Kidney (tissue), 14 donors: ENCODE data around the gene KDM1A. TPM values are rescaled to one million over a fixed set of nuclear protein-coding genes. Genes with fewer than 3 reads are reported as not detected.
"Not testable (repeated sequence)": the region's sequence is repeated elsewhere in the genome, so short reads cannot be mapped to it uniquely, and the experiment has no call there.

Experiments used
- DNase-seq, 5 donors: peaks; one replicate each; pipeline ENCODE4 v3.0.0-alpha.2; 2013 to 2020
- FAIRE-seq: peaks from 2 replicates; lab custom pipeline; 2012; peaks lifted over from hg19 to GRCh38; lab: Jason Lieb, UNC
- H3K27ac ChIP-seq, 2 donors: one replicate each; pipeline ENCODE4 v1.7.0; 2013; ENCODE audit warnings: low read depth in 2 of 2, low read length in 2 of 2, inconsistent platforms in 1 of 2
- H3K27me3 ChIP-seq: one replicate; pipeline ENCODE4 v1.7.1; 2013; ENCODE audit warnings: low read length, inconsistent platforms; ENCODE audit not compliant: control insufficient read depth, insufficient read depth
- H3K36me3 ChIP-seq, 3 donors: one replicate each; pipeline versions ENCODE4 v1.7.0 to v1.7.1; 2013; ENCODE audit warnings: low read length in 3 of 3, control low read depth in 1 of 3, inconsistent platforms in 1 of 3; ENCODE audit not compliant: insufficient read depth in 3 of 3, control insufficient read depth in 2 of 3
- H3K4me1 ChIP-seq, 3 donors: one replicate each; pipeline versions ENCODE4 v1.7.0 to v1.7.1; 2013; ENCODE audit warnings: low read length in 3 of 3, inconsistent platforms in 1 of 3, low read depth in 1 of 3; ENCODE audit not compliant: control insufficient read depth in 2 of 3, insufficient read depth in 2 of 3
- H3K4me3 ChIP-seq, 3 donors: one replicate each; pipeline versions ENCODE4 v1.7.0 to v1.8.1; 2013; ENCODE audit warnings: low read length in 3 of 3, control low read depth in 1 of 3, inconsistent platforms in 1 of 3
- H3K9ac ChIP-seq, 3 donors: one replicate each; pipeline versions ENCODE4 v1.7.0 to v1.7.1; 2013; ENCODE audit warnings: low read length in 3 of 3, control low read depth in 1 of 3, inconsistent platforms in 1 of 3
- H3K9me3 ChIP-seq, 3 donors: one replicate each; pipeline versions ENCODE4 v1.7.0 to v1.7.1; 2013; ENCODE audit warnings: low read length in 3 of 3, control low read depth in 1 of 3, inconsistent platforms in 1 of 3; ENCODE audit not compliant: control insufficient read depth in 2 of 3, insufficient read depth in 1 of 3
- intact Hi-C: fragments of 100-400 bp; cut with DNase I; formaldehyde crosslinking; loops from one replicate; pipeline ENCODE4 v1.11.1; 2022
- polyA plus RNA-seq: library from polyadenylated mRNA; stranded (reverse); fragments of 350-450 nt; fragmentation: Illumina TruSeq; extraction: RNeasy Lipid Tissue Mini Kit (QIAGEN cat#74804); gene quantifications from one replicate; pipeline ENCODE4 v1.2.3, GENCODE V29; 2014; ENCODE audit warnings: low read depth, low replicate concordance; ENCODE audit not compliant: insufficient read depth
- total RNA-seq: library from RNA; stranded (reverse); fragmentation: NEBNext Ultra II Directional; extraction: Animal tissue kit (Norgen Biotek cat#: 25700); gene quantifications from one replicate; pipeline ENCODE4 v1.2.1, GENCODE V29; 2021
- TF ChIP-seq, protein P1 (sequence below): IDR thresholded peaks from 3 replicates; pipeline ENCODE4 v1.5.1; 2012; ENCODE audit warnings: mild to moderate bottlenecking, moderate library complexity, borderline replicate concordance; ENCODE audit not compliant: insufficient read depth; ENCODE audit errors: extremely low read depth
- donor health status: control.
- donor health status: control.
- donor health status: control.
- donor health status: control.
- donor health status: control.
- donor health status: DM: yes; HTN: yes; CAD: no.
- donor health status: Normal renal cell carcinoma (clear cell type).

KDM1A gene
- total and polyA plus RNA-seq, 2 donors from 2014 or later = 33.3 to 54.4 TPM

DNA sequence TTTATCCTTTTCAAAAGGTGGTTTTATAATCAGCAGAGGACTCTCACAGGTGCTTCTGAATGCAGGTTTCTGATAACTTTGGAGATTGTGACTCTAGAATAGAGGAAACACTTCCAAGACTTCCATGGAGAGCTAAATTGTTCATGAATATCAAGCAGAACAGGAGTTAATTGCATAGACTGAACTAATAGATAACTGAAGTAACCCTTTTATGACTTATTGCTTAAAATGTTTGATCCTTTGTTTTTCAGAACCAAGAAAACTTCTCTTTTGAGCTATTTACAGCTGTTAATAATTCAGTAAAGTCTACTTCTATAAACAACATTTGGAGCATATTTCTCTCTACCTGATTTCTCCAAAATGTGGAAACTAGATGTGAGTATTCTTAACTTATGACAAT is 23.5 kb upstream of the KDM1A start:
- no peak for DNase-seq
- TF ChIP-seq, protein P1, sequence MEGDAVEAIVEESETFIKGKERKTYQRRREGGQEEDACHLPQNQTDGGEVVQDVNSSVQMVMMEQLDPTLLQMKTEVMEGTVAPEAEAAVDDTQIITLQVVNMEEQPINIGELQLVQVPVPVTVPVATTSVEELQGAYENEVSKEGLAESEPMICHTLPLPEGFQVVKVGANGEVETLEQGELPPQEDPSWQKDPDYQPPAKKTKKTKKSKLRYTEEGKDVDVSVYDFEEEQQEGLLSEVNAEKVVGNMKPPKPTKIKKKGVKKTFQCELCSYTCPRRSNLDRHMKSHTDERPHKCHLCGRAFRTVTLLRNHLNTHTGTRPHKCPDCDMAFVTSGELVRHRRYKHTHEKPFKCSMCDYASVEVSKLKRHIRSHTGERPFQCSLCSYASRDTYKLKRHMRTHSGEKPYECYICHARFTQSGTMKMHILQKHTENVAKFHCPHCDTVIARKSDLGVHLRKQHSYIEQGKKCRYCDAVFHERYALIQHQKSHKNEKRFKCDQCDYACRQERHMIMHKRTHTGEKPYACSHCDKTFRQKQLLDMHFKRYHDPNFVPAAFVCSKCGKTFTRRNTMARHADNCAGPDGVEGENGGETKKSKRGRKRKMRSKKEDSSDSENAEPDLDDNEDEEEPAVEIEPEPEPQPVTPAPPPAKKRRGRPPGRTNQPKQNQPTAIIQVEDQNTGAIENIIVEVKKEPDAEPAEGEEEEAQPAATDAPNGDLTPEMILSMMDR = no peak
- Histone ChIP-seq H3K9me3 (peaks cover 0 to 3% (median 0%) of the 10 kb centered on the region in 3 donors), H3K27ac (no peak overlapping the region), H3K36me3 (no peaks in the 10 kb centered on the region), H3K4me1 (no peaks in the 10 kb centered on the region), H3K4me3 (no peak overlapping the region), H3K27me3 (no peaks in the 10 kb centered on the region), H3K9ac (no peak overlapping the region)
- FAIRE-seq = no peak
- intact Hi-C loops = no loop called here

GRCh38 chr1:22997528-22997927 is 21.7 kb upstream of the KDM1A start:
- H3K27ac ChIP-seq, H3K9ac ChIP-seq, intact Hi-C loops, H3K4me3 ChIP-seq, H3K9me3 ChIP-seq, DNase-seq, FAIRE-seq, H3K36me3 ChIP-seq, H3K27me3 ChIP-seq, H3K4me1 ChIP-seq: not testable (repeated sequence)

DNA sequence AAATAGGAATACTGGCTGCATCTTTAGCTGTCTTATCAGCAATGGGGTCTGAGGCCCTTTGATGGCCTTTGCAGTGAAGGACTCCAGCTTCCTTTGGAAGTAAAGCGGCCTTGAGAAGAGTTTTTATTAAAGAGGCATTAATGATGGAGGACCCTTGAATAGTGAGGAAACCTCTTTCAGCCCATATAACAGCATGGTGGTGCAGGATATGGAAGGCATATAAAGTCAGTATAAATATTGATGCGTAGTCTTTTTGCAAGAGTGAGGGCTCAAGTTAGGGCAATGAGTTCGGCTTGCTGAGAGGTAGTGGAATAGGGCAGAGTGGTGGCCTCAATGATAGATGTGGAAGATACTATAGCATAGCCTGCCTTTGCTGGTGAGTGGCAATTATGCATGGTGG is 19.1 kb upstream of the KDM1A start:
- FAIRE-seq, H3K27me3 ChIP-seq, DNase-seq, H3K27ac ChIP-seq, H3K36me3 ChIP-seq, H3K9ac ChIP-seq, H3K4me3 ChIP-seq, intact Hi-C loops, H3K4me1 ChIP-seq, H3K9me3 ChIP-seq: not testable (repeated sequence)

DNA sequence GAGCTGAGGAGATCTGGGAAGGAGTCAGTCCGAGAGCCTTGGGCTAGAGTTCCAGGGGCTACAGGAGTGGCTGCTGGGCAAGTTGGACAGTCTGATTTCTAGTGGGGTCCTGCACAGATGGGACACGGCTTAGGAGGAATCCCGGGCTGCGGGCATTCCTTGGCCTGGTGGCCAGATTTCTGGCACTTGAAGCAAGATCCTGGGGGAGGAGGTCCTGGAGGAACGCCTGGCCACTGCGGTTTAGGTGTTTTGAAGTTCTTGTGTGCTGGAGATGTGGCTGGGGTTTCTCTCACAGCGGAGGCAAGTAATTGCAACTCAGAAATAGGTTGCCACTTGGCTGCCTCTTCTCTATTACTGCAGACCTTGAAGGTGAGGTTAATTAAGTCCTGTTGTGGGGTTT is 17.1 kb upstream of the KDM1A start:
- H3K9ac ChIP-seq, H3K27ac ChIP-seq, H3K4me3 ChIP-seq, H3K36me3 ChIP-seq, H3K4me1 ChIP-seq, intact Hi-C loops, H3K27me3 ChIP-seq, DNase-seq, H3K9me3 ChIP-seq, FAIRE-seq: not testable (repeated sequence)

GRCh38 chr1:23004112-23004511 is 15.2 kb upstream of the KDM1A start:
- Histone ChIP-seq H3K27me3 (no peaks in the 10 kb centered on the region), H3K9me3 (peaks cover 0 to 3% (median 0%) of the 10 kb centered on the region in 3 donors), H3K4me3 (no peak overlapping the region), H3K36me3 (no peaks in the 10 kb centered on the region), H3K9ac (no peak overlapping the region), H3K4me1 (no peaks in the 10 kb centered on the region), H3K27ac (no peak overlapping the region)
- no peak for DNase-seq
- TF ChIP-seq, protein P1 = no peak
- FAIRE-seq = no peak
- intact Hi-C loops = no loop called here

- H3K4me3 ChIP-seq, H3K9ac ChIP-seq, DNase-seq, FAIRE-seq, H3K27me3 ChIP-seq, H3K27ac ChIP-seq, intact Hi-C loops, H3K36me3 ChIP-seq, H3K9me3 ChIP-seq, H3K4me1 ChIP-seq: not testable (repeated sequence)
Measured at GRCh38 chr1:23004769-23005168, 14.5 kb upstream of the KDM1A start.
